HG03103 (cell line): ENCODE measurements around the gene RHOB.
"Not testable (repeated sequence)": the region's sequence is repeated elsewhere in the genome, so short reads cannot be mapped to it uniquely, and the experiment has no call there.

ENCODE experiments used
- ATAC-seq: cut with Tn5 transposase; IDR thresholded peaks from one replicate; pipeline ENCODE4 v1.9.1; 2021; ENCODE audit warnings: low read depth; ENCODE audit not compliant: unreplicated experiment

Gene RHOB

GRCh38 chr2:20451761-20452499 is 5.1 kb downstream of the RHOB start:
- no peak for ATAC-seq

DNA sequence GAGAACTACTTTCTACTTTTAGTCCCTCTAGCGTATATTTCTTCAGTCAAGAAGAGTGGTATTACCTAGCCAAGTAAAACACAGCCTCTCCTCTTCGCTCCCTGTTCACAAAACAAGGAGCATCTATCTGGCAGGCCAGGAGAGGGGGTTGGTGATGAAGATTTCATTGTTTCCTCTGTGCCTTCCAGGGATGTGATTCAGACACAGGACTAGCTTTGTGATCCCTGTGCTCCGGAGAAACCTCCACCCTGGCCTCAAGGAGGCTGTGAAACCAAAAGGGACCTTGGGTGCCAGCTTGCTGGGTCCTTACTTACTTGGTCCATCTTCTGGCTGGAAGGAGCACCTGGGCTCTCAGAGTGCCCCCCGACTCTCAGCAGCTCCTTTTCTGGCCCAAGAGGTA is 5.7 kb downstream of the RHOB start:
- no peak for ATAC-seq

GRCh38 chr2:20453087-20453486 is 6.2 kb downstream of the RHOB start:
- ATAC-seq: no peak

- ATAC-seq: no peak
Observed at GRCh38 chr2:20454036-20454981, 7.4 kb downstream of the RHOB start.

DNA sequence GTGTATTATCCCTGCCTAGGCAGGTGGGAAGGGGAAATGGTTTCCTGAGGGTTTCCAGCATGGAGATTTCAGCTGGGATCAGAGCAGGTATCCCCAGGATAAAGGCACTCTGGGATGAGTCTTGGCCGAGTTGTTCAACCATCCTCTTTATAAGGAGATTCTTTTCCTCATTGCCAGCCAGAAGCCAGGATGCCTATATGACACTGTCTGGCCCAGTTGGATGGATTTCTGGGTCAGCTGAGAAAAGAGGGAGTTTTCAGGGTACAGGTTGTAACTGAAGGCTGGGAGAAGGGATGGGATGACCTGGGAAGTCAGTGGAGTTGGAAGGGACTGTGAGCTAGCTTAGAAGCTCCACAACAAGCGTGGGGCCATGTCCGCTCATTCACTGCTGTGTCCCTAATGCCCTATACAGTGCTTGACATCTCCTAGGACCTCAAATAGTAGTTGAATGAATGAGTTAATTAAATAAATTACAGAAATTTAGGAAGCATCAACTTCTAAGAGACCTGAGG is 8.3 kb downstream of the RHOB start:
- ATAC-seq: no peak

GRCh38 chr2:20456116-20456571 is 9.3 kb downstream of the RHOB start:
- ATAC-seq: no peak

- no peak for ATAC-seq
Observed at GRCh38 chr2:20456636-20457426, 10.0 kb downstream of the RHOB start.

- no peak for ATAC-seq
Observed at GRCh38 chr2:20457661-20458630, 11.1 kb downstream of the RHOB start.

- not testable (repeated sequence) for ATAC-seq
Observed at GRCh38 chr2:20458737-20459484, 12.0 kb downstream of the RHOB start.

- no peak for ATAC-seq
Observed at GRCh38 chr2:20465716-20466394, 19.0 kb downstream of the RHOB start.

- no peak for ATAC-seq
Observed at GRCh38 chr2:20467789-20468548, 21.1 kb downstream of the RHOB start.

- no peak for ATAC-seq
Observed at GRCh38 chr2:20468549-20469500, 22.0 kb downstream of the RHOB start.

DNA sequence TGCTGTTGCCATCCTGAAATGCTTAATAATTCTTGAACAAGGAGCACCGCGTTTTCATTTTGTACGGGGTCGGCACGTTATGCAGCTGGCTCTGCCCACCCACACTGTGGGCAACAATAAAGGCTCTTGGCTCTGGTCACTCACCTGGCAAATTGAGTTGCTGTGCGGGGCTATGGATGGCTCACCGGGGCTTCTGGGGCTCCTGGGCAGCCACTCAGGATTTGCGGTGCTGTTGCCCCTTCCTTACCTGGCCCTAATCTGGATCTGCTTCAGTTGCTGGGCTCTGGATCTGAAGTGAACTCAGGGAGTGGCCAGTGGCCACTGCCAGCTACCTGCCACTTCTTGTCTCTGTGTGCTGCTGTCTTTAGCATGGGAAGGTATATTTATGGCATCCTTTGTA is 22.7 kb downstream of the RHOB start:
- ATAC-seq: no peak

GRCh38 chr2:20470211-20470610 is 23.3 kb downstream of the RHOB start:
- no peak for ATAC-seq

- ATAC-seq: no peak
Observed at GRCh38 chr2:20471148-20471547, 24.3 kb downstream of the RHOB start.

DNA sequence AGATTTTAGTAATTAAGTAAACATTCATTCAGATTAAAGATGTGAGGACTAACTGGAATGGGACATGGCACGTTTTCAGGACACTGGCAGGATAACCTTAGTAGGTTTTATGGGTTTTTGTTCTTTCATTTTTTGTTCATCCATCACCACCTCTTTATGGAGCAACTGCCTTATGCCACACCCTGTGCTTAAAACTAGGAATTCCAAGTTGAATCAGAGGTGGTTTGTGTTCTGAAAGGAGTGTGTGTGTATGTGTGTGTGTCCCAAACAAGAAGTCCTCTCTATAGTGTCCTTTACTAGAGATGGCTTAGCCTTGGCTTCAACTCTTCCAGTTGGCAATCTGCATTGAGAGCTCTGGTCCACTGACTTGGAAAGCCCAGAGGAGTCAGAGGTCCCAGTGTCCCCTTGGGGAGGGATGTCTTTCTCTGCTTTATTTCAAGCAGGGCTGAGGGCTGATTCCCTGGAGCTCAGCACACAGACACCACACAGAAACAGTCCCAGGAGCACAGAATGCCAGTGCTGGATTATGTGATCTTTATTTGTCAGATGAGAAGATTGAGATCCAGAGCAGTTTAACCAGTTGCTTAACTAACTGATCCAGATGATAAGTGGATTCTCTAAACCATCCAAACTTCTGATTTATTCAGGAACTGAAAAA is 25.2 kb downstream of the RHOB start:
- no peak for ATAC-seq
